Tibial nerve (tissue), 4 donors: Measurements from ENCODE around the gene YIPF2. TPM values are rescaled to one million over a fixed set of nuclear protein-coding genes. Genes with fewer than 3 reads are reported as not detected.

ENCODE experiments used
- DNase-seq, 2 donors: peaks; one replicate each; pipeline ENCODE4 v3.0.0-alpha.2; 2019; ENCODE audit warnings: low spot score in 2 of 2
- H3K27ac ChIP-seq, 4 donors: fragments of 200-600 bp; sonication (generic) in 3 of 4; one replicate each; pipeline ENCODE4 v1.5.1; 2017 to 2019; ENCODE audit warnings: mild to moderate bottlenecking in 1 of 4
- H3K27me3 ChIP-seq, 2 donors: fragments of 200-600 bp; sonication (generic) in 1 of 2; one replicate each; pipeline versions ENCODE4 v1.5.1 to v1.6.0; 2017 to 2019
- H3K36me3 ChIP-seq, 3 donors: fragments of 200-600 bp; sonication (generic); one replicate each; pipeline ENCODE4 v1.5.1; 2018 to 2019
- H3K4me1 ChIP-seq, 4 donors: fragments of 200-600 bp; sonication (generic) in 3 of 4; one replicate each; pipeline ENCODE4 v1.5.1; 2017 to 2019
- H3K4me3 ChIP-seq, 4 donors: fragments of 200-600 bp; sonication (generic) in 3 of 4; one replicate each; pipeline ENCODE4 v1.5.1; 2017 to 2019; ENCODE audit warnings: mild to moderate bottlenecking in 1 of 4, moderate library complexity in 1 of 4
- H3K9me3 ChIP-seq, 4 donors: fragments of 200-600 bp; sonication (generic) in 3 of 4; one replicate each; pipeline ENCODE4 v1.5.1; 2017 to 2019
- EP300 ChIP-seq, 2 donors: sonication (generic); formaldehyde crosslinking; IDR thresholded peaks; one replicate each; pipeline ENCODE4 v1.6.1; 2017; ENCODE audit warnings: antibody characterized with exemption in 2 of 2, mild to moderate bottlenecking in 1 of 2
- POLR2A ChIP-seq, 2 donors: fragments of 450-650 bp; IDR thresholded peaks; one replicate each; pipeline ENCODE4 v1.6.1; 2017; ENCODE audit warnings: antibody characterized with exemption in 2 of 2, mild to moderate bottlenecking in 2 of 2, moderate library complexity in 2 of 2
- WGBS, 2 donors: methylation state at CpG; one replicate each; pipeline ENCODE4 v1.1.5; 2018; 5-methylcytosine and 5-hydroxymethylcytosine counted together
- total RNA-seq, 4 donors: library from RNA; depleted of rRNA; stranded (reverse); fragments of >200 nt; gene quantifications; one replicate each; pipeline ENCODE4 v1.1.0, GENCODE V29; 2016
- TF ChIP-seq, protein P1 (sequence below), 5 experiments: fragments of 200-600 bp in 3 of 5; fragments of 450-650 bp in 2 of 5; sonication (generic) in 3 of 5; IDR thresholded peaks; one replicate each; pipeline ENCODE4 v1.5.1; 2016 to 2019; ENCODE audit warnings: antibody characterized with exemption in 5 of 5, mild to moderate bottlenecking in 3 of 5, moderate library complexity in 2 of 5

Gene YIPF2
- total RNA-seq, 4 donors from 2014 or later: 50.0 to 69.3 (median 56.4) TPM

DNA sequence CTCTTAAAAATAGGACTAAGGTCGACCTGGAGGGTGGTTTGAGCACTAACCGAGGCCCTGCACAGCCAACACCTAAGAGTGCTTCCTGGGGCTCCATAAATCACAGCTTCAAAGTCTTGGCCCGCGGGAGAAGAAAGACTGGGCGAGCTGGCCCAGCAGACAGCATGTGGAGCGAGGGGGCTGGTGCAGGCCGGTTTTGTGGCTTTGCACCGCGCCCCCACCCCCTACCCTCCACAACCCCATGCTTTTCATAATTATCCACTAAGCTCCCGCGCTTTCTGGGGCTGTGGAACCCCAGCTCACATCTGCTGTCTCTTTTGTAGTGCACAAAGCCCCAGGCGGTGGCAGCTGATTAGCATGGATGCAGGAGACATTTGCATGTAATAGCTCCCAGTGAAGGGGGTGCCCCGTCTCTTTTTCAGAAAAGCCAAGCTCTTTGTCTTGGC lies 40.0 kb downstream of the YIPF2 start:
- H3K36me3 ChIP-seq: no peaks in the 10 kb centered on the region
- H3K27me3 ChIP-seq: no peaks in the 10 kb centered on the region
- peaks cover 0 to 60% (median 11%) of the 10 kb centered on the region in 4 donors for H3K4me1 ChIP-seq
- no peak overlapping the region for H3K27ac ChIP-seq
- no peak for DNase-seq
- no peaks in the 10 kb centered on the region for H3K9me3 ChIP-seq
- TF ChIP-seq EP300 (IDR thresholded peaks at IDR 0.05) (no peak), POLR2A (IDR thresholded peaks at IDR 0.05) (no peak)
- TF ChIP-seq, protein P1, sequence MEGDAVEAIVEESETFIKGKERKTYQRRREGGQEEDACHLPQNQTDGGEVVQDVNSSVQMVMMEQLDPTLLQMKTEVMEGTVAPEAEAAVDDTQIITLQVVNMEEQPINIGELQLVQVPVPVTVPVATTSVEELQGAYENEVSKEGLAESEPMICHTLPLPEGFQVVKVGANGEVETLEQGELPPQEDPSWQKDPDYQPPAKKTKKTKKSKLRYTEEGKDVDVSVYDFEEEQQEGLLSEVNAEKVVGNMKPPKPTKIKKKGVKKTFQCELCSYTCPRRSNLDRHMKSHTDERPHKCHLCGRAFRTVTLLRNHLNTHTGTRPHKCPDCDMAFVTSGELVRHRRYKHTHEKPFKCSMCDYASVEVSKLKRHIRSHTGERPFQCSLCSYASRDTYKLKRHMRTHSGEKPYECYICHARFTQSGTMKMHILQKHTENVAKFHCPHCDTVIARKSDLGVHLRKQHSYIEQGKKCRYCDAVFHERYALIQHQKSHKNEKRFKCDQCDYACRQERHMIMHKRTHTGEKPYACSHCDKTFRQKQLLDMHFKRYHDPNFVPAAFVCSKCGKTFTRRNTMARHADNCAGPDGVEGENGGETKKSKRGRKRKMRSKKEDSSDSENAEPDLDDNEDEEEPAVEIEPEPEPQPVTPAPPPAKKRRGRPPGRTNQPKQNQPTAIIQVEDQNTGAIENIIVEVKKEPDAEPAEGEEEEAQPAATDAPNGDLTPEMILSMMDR (IDR thresholded peaks at IDR 0.05): no peak
- no peak overlapping the region for H3K4me3 ChIP-seq
- WGBS, 2 donors: 42 to 43% methylated on average over 13 of the region's 13 CpGs

DNA sequence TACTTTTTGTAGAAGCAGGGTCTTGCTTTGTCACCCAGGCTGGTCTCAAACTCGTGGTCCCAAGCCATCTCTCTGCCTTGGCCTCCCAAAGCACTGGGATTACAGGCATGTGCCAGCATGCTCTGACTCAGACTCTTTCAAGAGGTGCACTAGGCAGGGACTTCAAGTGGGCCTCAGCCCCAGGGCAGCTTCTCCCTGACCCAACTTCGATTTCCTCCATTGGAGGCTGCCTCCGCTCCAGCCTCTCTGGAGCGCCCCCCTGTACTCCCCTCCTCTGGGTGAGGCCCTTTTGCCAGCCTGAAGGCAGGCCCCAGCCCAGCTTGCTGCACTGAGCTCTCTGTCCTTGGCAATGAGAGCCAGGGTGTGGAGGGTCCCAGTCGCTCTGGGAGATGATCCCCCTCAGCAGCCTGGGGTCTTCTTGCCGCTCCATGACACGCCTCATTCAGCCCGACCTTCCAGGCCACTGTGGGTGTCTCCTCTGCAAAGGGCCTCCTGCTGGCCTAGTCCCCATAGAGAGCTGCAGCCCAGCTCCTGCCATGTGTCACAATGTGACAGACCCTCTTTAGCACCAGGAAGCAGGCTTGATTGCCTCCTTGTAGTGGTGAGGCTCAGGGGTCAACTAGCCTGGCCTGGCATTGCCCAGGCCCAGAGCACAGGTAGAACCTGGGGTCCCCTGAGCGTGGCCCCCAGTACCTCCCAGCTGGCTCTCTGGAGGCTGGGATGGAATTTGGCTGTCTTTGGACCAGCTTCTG lies 40.6 kb downstream of the YIPF2 start:
- no peak overlapping the region for H3K4me3 ChIP-seq
- no peak for DNase-seq
- no peaks in the 10 kb centered on the region for H3K27me3 ChIP-seq
- H3K27ac ChIP-seq: peak overlapping the region in 1 of 4 donors; percentile 43
- H3K4me1 ChIP-seq: peaks cover 0 to 60% (median 11%) of the 10 kb centered on the region in 4 donors
- H3K9me3 ChIP-seq: no peaks in the 10 kb centered on the region
- H3K36me3 ChIP-seq: no peaks in the 10 kb centered on the region
- TF ChIP-seq POLR2A (IDR thresholded peaks at IDR 0.05) (no peak), EP300 (IDR thresholded peaks at IDR 0.05) (no peak)
- TF ChIP-seq, protein P1 (IDR thresholded peaks at IDR 0.05): no peak
- WGBS, 2 donors: 84 to 87% methylated on average over 5 to 9 of the region's 9 CpGs

DNA sequence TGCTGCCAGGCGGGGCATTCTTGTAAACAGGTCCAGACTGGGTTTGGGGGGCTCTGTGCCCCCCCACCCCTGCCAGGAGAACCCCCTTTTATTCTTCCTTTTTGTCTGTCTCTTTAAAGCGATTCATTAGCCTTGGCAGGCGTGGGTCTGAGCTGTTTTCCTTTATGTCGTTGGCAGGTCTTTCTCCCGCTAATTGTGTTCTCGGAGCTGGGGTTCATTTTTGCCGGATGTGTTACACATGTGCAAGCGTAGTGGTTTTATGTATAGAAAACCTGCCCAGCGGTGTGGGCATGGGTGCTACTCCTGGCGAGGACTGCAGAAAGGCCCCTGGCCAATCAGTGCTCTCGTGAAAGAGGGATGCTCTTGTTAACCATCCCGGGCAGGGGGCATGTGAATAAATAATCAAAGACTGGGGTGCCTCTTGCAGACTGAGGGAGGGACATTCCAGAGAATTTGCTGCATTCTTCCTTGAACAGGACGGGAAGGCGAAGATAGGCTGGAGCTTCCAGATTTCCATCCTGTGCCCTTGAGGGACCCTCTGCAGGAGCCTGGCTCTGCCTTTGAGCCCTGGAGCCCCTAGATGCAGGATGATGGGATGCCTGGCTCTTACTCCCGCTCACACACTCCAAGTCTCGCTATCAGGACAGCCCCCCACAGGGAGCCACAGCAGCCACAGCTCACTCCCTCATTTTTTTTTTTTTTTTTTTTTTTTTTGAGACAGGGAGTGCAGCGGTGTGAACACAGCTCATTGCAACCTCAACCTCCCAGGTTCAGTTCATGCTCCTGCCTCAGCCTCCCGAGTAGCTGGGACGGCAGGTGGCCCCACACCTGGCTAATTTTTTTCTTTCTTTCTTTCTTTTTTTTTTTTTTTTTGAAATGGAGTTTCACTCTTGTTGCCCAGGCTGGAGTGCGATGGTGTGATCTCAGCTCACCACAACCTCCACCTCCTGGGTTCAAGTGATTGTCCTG lies 43.0 kb downstream of the YIPF2 start:
- no peak for TF ChIP-seq EP300 (IDR thresholded peaks at IDR 0.05)
- no peak for TF ChIP-seq POLR2A (IDR thresholded peaks at IDR 0.05)
- TF ChIP-seq, protein P1 (IDR thresholded peaks at IDR 0.05): no peak
- H3K36me3 ChIP-seq: no peaks in the 10 kb centered on the region
- WGBS, 2 donors: 62 to 63% methylated on average over 20 of the region's 20 CpGs
- peak overlapping the region in 1 of 4 donors; percentile 34 for H3K27ac ChIP-seq
- no peaks in the 10 kb centered on the region for H3K27me3 ChIP-seq
- H3K4me3 ChIP-seq: no peak overlapping the region
- DNase-seq: no peak
- peaks cover 0 to 60% (median 8%) of the 10 kb centered on the region in 4 donors for H3K4me1 ChIP-seq
- no peaks in the 10 kb centered on the region for H3K9me3 ChIP-seq

DNA sequence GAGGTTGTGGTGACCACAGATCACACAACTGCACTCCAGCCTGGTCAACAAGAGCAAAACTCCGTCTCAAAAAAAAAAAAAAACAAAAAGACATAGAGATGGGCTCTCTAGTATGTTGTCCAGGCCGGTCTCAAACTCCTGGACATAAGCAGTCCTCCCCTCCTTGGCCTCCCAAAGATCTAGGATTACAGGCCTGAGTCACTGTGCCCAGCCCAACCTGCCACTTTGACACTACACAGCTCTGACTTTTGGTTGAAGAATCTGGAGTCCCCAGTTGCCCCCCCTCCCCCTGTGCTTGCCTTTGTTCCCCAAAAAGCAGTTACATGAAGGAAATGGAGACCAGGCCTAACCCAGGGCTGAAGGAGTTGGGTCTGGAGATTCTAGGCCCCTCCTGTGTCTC lies 44.2 kb downstream of the YIPF2 start:
- no peaks in the 10 kb centered on the region for H3K27me3 ChIP-seq
- WGBS, 2 donors: 65 to 72% methylated on average over 2 of the region's 2 CpGs
- H3K27ac ChIP-seq: peak overlapping the region in 1 of 4 donors; percentile 42
- no peaks in the 10 kb centered on the region for H3K36me3 ChIP-seq
- no peak overlapping the region for H3K4me3 ChIP-seq
- H3K9me3 ChIP-seq: no peaks in the 10 kb centered on the region
- peaks cover 0 to 69% (median 10%) of the 10 kb centered on the region in 4 donors for H3K4me1 ChIP-seq
- DNase-seq: no peak
- TF ChIP-seq EP300 (IDR thresholded peaks at IDR 0.05): no peak
- no peak for TF ChIP-seq POLR2A (IDR thresholded peaks at IDR 0.05)
- TF ChIP-seq, protein P1 (IDR thresholded peaks at IDR 0.05): no peak
